Liver (tissue), 9 donors: ENCODE measurements around the gene ZNF503. TPM values are rescaled to one million over a fixed set of nuclear protein-coding genes. Genes with fewer than 3 reads are reported as not detected.

Experiments used
- DNase-seq: peaks from one replicate; pipeline ENCODE4 v3.0.0-alpha.2; 2017; ENCODE audit warnings: low spot score
- H3K27ac ChIP-seq, 2 donors: one replicate each; pipeline ENCODE4 v1.7.0; 2013; ENCODE audit warnings: inconsistent platforms in 2 of 2, low read length in 2 of 2, control low read depth in 1 of 2, low read depth in 1 of 2, mild to moderate bottlenecking in 1 of 2
- H3K27me3 ChIP-seq, 4 donors: one replicate each; pipeline versions ENCODE4 v1.6.1 to v1.7.0; 2013; ENCODE audit warnings: low read length in 3 of 4, inconsistent platforms in 1 of 4, mild to moderate bottlenecking in 1 of 4, moderate library complexity in 1 of 4; ENCODE audit not compliant: control insufficient read depth in 4 of 4, insufficient read depth in 4 of 4
- H3K36me3 ChIP-seq, 4 donors: one replicate each; pipeline versions ENCODE4 v1.6.1 to v1.7.0; 2013; ENCODE audit warnings: low read length in 3 of 4, mild to moderate bottlenecking in 3 of 4, low read depth in 1 of 4, moderate library complexity in 1 of 4; ENCODE audit not compliant: control insufficient read depth in 4 of 4, insufficient read depth in 3 of 4
- H3K4me1 ChIP-seq, 4 donors: one replicate each; pipeline versions ENCODE4 v1.6.1 to v1.7.0; 2013; ENCODE audit warnings: low read length in 3 of 4, mild to moderate bottlenecking in 3 of 4, moderate library complexity in 1 of 4; ENCODE audit not compliant: control insufficient read depth in 4 of 4, insufficient read depth in 4 of 4
- H3K4me3 ChIP-seq, 3 donors: one replicate each; pipeline versions ENCODE4 v1.6.1 to v1.7.0; 2013; ENCODE audit warnings: low read length in 3 of 3, control low read depth in 1 of 3, low read depth in 1 of 3, mild to moderate bottlenecking in 1 of 3
- H3K9ac ChIP-seq, 2 donors: one replicate each; pipeline ENCODE4 v1.7.0; 2013; ENCODE audit warnings: low read length in 2 of 2, mild to moderate bottlenecking in 2 of 2, moderate library complexity in 2 of 2, control low read depth in 1 of 2, low read depth in 1 of 2
- H3K9me3 ChIP-seq, 4 donors: one replicate each; pipeline versions ENCODE4 v1.6.1 to v1.7.0; 2013; ENCODE audit warnings: low read length in 3 of 4; ENCODE audit not compliant: control insufficient read depth in 4 of 4
- EGR1 ChIP-seq, 2 donors: IDR thresholded peaks; 2 replicates each; pipeline ENCODE4 v1.6.1; 2016 to 2018; ENCODE audit warnings: antibody characterized with exemption in 2 of 2, low read depth in 2 of 2
- FOXA1 ChIP-seq: IDR thresholded peaks from 2 replicates; pipeline ENCODE4 v1.6.1; 2016; ENCODE audit warnings: antibody characterized with exemption
- FOXA2 ChIP-seq: IDR thresholded peaks from 2 replicates; pipeline ENCODE4 v1.6.1; 2016; ENCODE audit warnings: antibody characterized with exemption
- GABPA ChIP-seq, 2 donors: IDR thresholded peaks in 1 of 2; conservative IDR thresholded peaks in 1 of 2; 2 replicates each; pipeline ENCODE4 v1.6.1; 2016; ENCODE audit warnings: antibody characterized with exemption in 2 of 2, mild to moderate bottlenecking in 1 of 2, moderate library complexity in 1 of 2
- HNF4A ChIP-seq, 2 donors: conservative IDR thresholded peaks; 2 replicates each; pipeline ENCODE4 v1.6.1; 2016; ENCODE audit warnings: antibody characterized with exemption in 2 of 2, mild to moderate bottlenecking in 2 of 2
- HNF4G ChIP-seq: IDR thresholded peaks from 2 replicates; pipeline ENCODE4 v1.6.1; 2016; ENCODE audit warnings: antibody characterized with exemption
- JUND ChIP-seq, 2 donors: IDR thresholded peaks; 2 replicates each; pipeline ENCODE4 v1.6.1; 2016; ENCODE audit warnings: antibody characterized with exemption in 2 of 2
- NR2F2 ChIP-seq: IDR thresholded peaks from 2 replicates; pipeline ENCODE4 v1.6.1; 2016; ENCODE audit warnings: antibody characterized with exemption
- RAD21 ChIP-seq, 2 donors: IDR thresholded peaks; 2 replicates each; pipeline ENCODE4 v1.6.1; 2016; ENCODE audit warnings: antibody characterized with exemption in 2 of 2, mild to moderate bottlenecking in 2 of 2
- RXRA ChIP-seq, 2 donors: IDR thresholded peaks; 2 replicates each; pipeline ENCODE4 v1.6.1; 2017 to 2018; ENCODE audit warnings: antibody characterized with exemption in 2 of 2, mild to moderate bottlenecking in 1 of 2
- SP1 ChIP-seq: IDR thresholded peaks from 2 replicates; pipeline ENCODE4 v1.6.1; 2018; ENCODE audit warnings: antibody characterized with exemption, mild to moderate bottlenecking
- TAF1 ChIP-seq: conservative IDR thresholded peaks from 2 replicates; pipeline ENCODE4 v1.6.1; 2016; ENCODE audit warnings: antibody characterized with exemption, mild to moderate bottlenecking
- YY1 ChIP-seq: IDR thresholded peaks from 2 replicates; pipeline ENCODE4 v1.6.1; 2016; ENCODE audit warnings: antibody characterized with exemption, mild to moderate bottlenecking
- WGBS: extraction: QIAGEN DNeasy Blood & Tissue Kit; methylation state at CpG from one replicate; pipeline ENCODE4 v1.1.7; 2013; 5-methylcytosine and 5-hydroxymethylcytosine counted together
- polyA plus RNA-seq, 2 donors: library from polyadenylated mRNA; stranded (reverse) in 1 of 2; unstranded in 1 of 2; fragments of 200-250 nt in 1 of 2; fragments of >200 nt in 1 of 2; fragmentation: Nextera tagmentation in 1 of 2; extraction: Ambion mirVana in 1 of 2; gene quantifications; one replicate each; pipeline versions ENCODE4 v1.2.1 to v1.2.3, GENCODE V29; 2013 to 2015
- total RNA-seq, 2 donors: library from RNA; depleted of rRNA; stranded (reverse); fragments of >200 nt; gene quantifications; one replicate each; pipeline ENCODE4 v1.2.3, GENCODE V29; 2014
- TF ChIP-seq, protein P1 (sequence below): IDR thresholded peaks from 2 replicates; pipeline ENCODE4 v1.6.1; 2016; ENCODE audit warnings: antibody characterized with exemption
- TF ChIP-seq, protein P2 (sequence below): IDR thresholded peaks from 2 replicates; pipeline ENCODE4 v1.6.1; 2016; ENCODE audit warnings: antibody characterized with exemption, mild to moderate bottlenecking
- TF ChIP-seq, protein P3 (sequence below): IDR thresholded peaks from 2 replicates; pipeline ENCODE4 v1.6.1; 2016; ENCODE audit warnings: antibody characterized with exemption
- TF ChIP-seq, protein P4 (sequence below): fragments of 150-350 bp; IDR thresholded peaks from 2 replicates; pipeline ENCODE4 v1.5.1; 2017; ENCODE audit warnings: improper control_type of control experiment, low read depth, low read length; ENCODE audit not compliant: missing input control
- TF ChIP-seq, protein P5 (sequence below): IDR thresholded peaks from 2 replicates; pipeline ENCODE4 v1.6.1; 2016; ENCODE audit warnings: antibody characterized with exemption
- donor health status: healthy.
- donor health status: healthy.
- donor health status: healthy.
- donor health status: healthy.
- donor health status: healthy.

Gene ZNF503
- total and polyA plus RNA-seq, 4 donors, result 1.6 to 5.2 (median 2.0) TPM

DNA sequence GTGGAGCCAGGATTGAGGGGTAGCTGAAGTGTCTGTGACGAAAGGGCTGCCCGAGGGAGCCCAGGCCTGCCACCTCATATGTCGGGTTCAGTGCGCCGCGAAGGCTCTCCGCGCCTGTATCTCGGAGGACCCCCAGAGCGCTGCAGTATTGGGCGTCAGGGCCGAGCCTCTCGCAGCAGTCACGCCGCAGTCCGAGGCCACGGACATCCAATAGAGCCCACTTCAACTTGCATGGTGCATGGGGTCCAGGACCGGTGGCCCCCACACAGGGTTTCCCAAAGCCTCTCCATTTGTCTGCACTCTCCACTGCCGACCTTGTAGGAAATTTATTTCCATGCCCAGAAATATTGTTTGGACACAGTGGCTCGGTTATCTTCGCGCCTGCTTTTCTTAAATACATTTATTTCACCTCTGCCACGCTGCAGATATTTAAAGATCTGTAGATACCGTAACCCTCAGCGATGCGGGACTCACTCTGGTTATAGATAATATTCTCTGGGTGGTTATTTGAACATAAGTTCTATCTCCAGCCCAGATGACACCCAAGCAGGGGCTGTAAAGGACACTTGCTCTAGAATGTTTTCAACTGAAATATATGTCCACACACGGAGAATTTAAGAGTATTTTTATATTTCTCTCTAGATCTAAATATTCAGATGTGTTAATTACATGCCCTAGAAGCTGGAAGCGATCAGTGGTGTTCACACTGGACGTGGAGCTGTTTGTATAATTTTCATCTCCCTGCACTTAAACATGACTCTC, 5.1 kb upstream of the ZNF503 start:
- Histone ChIP-seq H3K27ac (no peak overlapping the region), H3K36me3 (no peaks in the 10 kb centered on the region), H3K4me1 (peaks cover 5 to 33% (median 12%) of the 10 kb centered on the region in 4 donors), H3K4me3 (no peak overlapping the region), H3K9ac (no peak overlapping the region), H3K27me3 (no peaks in the 10 kb centered on the region), H3K9me3 (no peaks in the 10 kb centered on the region)
- DNase-seq, result no peak
- WGBS, result 96% methylated on average over 29 of the region's 29 CpGs
- no peak for TF ChIP-seq FOXA1
- TF ChIP-seq TAF1, result no peak
- TF ChIP-seq, protein P1, sequence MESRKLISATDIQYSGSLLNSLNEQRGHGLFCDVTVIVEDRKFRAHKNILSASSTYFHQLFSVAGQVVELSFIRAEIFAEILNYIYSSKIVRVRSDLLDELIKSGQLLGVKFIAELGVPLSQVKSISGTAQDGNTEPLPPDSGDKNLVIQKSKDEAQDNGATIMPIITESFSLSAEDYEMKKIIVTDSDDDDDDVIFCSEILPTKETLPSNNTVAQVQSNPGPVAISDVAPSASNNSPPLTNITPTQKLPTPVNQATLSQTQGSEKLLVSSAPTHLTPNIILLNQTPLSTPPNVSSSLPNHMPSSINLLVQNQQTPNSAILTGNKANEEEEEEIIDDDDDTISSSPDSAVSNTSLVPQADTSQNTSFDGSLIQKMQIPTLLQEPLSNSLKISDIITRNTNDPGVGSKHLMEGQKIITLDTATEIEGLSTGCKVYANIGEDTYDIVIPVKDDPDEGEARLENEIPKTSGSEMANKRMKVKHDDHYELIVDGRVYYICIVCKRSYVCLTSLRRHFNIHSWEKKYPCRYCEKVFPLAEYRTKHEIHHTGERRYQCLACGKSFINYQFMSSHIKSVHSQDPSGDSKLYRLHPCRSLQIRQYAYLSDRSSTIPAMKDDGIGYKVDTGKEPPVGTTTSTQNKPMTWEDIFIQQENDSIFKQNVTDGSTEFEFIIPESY, result no peak
- no peak for TF ChIP-seq GABPA (IDR thresholded peaks at IDR 0.05 in 1 of 2, conservative IDR thresholded peaks at IDR 0.05 in 1 of 2)
- TF ChIP-seq FOXA2, result no peak
- TF ChIP-seq, protein P2, sequence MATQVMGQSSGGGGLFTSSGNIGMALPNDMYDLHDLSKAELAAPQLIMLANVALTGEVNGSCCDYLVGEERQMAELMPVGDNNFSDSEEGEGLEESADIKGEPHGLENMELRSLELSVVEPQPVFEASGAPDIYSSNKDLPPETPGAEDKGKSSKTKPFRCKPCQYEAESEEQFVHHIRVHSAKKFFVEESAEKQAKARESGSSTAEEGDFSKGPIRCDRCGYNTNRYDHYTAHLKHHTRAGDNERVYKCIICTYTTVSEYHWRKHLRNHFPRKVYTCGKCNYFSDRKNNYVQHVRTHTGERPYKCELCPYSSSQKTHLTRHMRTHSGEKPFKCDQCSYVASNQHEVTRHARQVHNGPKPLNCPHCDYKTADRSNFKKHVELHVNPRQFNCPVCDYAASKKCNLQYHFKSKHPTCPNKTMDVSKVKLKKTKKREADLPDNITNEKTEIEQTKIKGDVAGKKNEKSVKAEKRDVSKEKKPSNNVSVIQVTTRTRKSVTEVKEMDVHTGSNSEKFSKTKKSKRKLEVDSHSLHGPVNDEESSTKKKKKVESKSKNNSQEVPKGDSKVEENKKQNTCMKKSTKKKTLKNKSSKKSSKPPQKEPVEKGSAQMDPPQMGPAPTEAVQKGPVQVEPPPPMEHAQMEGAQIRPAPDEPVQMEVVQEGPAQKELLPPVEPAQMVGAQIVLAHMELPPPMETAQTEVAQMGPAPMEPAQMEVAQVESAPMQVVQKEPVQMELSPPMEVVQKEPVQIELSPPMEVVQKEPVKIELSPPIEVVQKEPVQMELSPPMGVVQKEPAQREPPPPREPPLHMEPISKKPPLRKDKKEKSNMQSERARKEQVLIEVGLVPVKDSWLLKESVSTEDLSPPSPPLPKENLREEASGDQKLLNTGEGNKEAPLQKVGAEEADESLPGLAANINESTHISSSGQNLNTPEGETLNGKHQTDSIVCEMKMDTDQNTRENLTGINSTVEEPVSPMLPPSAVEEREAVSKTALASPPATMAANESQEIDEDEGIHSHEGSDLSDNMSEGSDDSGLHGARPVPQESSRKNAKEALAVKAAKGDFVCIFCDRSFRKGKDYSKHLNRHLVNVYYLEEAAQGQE, result no peak
- TF ChIP-seq, protein P3, sequence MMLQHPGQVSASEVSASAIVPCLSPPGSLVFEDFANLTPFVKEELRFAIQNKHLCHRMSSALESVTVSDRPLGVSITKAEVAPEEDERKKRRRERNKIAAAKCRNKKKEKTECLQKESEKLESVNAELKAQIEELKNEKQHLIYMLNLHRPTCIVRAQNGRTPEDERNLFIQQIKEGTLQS, result no peak
- TF ChIP-seq, protein P4, sequence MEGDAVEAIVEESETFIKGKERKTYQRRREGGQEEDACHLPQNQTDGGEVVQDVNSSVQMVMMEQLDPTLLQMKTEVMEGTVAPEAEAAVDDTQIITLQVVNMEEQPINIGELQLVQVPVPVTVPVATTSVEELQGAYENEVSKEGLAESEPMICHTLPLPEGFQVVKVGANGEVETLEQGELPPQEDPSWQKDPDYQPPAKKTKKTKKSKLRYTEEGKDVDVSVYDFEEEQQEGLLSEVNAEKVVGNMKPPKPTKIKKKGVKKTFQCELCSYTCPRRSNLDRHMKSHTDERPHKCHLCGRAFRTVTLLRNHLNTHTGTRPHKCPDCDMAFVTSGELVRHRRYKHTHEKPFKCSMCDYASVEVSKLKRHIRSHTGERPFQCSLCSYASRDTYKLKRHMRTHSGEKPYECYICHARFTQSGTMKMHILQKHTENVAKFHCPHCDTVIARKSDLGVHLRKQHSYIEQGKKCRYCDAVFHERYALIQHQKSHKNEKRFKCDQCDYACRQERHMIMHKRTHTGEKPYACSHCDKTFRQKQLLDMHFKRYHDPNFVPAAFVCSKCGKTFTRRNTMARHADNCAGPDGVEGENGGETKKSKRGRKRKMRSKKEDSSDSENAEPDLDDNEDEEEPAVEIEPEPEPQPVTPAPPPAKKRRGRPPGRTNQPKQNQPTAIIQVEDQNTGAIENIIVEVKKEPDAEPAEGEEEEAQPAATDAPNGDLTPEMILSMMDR, result no peak
- no peak for TF ChIP-seq SP1
- TF ChIP-seq YY1, result no peak
- TF ChIP-seq NR2F2, result no peak
- no peak for TF ChIP-seq HNF4G
- no peak for TF ChIP-seq EGR1 (IDR thresholded peaks at IDR 0.05; ENCODE audit: low read depth in 2 of 2)
- TF ChIP-seq RXRA (IDR thresholded peaks at IDR 0.05), result no peak
- no peak for TF ChIP-seq JUND (IDR thresholded peaks at IDR 0.05)
- TF ChIP-seq, protein P5, sequence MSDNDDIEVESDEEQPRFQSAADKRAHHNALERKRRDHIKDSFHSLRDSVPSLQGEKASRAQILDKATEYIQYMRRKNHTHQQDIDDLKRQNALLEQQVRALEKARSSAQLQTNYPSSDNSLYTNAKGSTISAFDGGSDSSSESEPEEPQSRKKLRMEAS, result no peak
- no peak for TF ChIP-seq RAD21 (IDR thresholded peaks at IDR 0.05)
- no peak for TF ChIP-seq HNF4A (conservative IDR thresholded peaks at IDR 0.05)
